AG10803 (cell line): ENCODE data around the gene CAPN9.
"Not testable (repeated sequence)": the region's sequence is repeated elsewhere in the genome, so short reads cannot be mapped to it uniquely, and the experiment has no call there.

Experiments used
- DNase-seq: peaks from one replicate; pipeline ENCODE4 v3.0.0; 2010; ENCODE audit warnings: low read depth
- H3K4me3 ChIP-seq: 2 replicates; pipeline ENCODE4 v1.5.1; 2011; ENCODE audit warnings: mild to moderate bottlenecking, low read length, control low read depth
- TF ChIP-seq, protein P1 (sequence below): conservative IDR thresholded peaks from 2 replicates; pipeline ENCODE4 v1.5.1; 2011; ENCODE audit warnings: mild to moderate bottlenecking, low read length, control low read depth, inconsistent platforms

CAPN9 gene

DNA sequence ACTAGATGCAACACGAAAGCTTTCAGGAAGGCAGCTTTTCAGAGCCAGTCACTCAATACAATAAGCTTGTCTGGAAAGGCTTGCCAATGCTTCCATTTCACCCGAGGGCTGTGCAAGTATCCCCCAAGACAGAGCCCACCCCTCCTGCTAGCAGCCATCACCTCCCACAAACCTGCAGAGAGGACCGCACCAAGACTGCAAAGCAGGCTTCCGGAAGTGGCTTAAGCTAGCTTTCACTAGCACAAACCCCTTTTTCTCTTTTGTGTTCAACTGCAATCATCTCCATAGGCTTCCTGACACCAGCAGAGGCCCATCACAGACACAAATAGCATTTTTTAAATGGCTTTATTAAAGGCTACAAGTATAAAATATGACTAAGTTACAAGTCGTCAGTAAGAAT, 89.6 kb downstream of the CAPN9 start:
- no peak for DNase-seq

GRCh38 chr1:230839173-230839572, 92.0 kb downstream of the CAPN9 start:
- no peak overlapping the region for H3K4me3 ChIP-seq
- TF ChIP-seq, protein P1, sequence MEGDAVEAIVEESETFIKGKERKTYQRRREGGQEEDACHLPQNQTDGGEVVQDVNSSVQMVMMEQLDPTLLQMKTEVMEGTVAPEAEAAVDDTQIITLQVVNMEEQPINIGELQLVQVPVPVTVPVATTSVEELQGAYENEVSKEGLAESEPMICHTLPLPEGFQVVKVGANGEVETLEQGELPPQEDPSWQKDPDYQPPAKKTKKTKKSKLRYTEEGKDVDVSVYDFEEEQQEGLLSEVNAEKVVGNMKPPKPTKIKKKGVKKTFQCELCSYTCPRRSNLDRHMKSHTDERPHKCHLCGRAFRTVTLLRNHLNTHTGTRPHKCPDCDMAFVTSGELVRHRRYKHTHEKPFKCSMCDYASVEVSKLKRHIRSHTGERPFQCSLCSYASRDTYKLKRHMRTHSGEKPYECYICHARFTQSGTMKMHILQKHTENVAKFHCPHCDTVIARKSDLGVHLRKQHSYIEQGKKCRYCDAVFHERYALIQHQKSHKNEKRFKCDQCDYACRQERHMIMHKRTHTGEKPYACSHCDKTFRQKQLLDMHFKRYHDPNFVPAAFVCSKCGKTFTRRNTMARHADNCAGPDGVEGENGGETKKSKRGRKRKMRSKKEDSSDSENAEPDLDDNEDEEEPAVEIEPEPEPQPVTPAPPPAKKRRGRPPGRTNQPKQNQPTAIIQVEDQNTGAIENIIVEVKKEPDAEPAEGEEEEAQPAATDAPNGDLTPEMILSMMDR = no peak
- DNase-seq = no peak

More for the DNA sequence above, 89.6 kb downstream of the CAPN9 start:
- H3K4me3 ChIP-seq = no peak overlapping the region
- TF ChIP-seq, protein P1 = no peak

- TF ChIP-seq, protein P1 = no peak
- no peak for DNase-seq
- no peak overlapping the region for H3K4me3 ChIP-seq
Measured at GRCh38 chr1:230842801-230843200, 95.6 kb downstream of the CAPN9 start.

GRCh38 chr1:230843503-230844309, 96.5 kb downstream of the CAPN9 start:
- H3K4me3 ChIP-seq = no peak overlapping the region
- TF ChIP-seq, protein P1 = no peak
- no peak for DNase-seq

- H3K4me3 ChIP-seq = no peak overlapping the region
- no peak for DNase-seq
- TF ChIP-seq, protein P1 = no peak
Measured at GRCh38 chr1:230844561-230844960, 97.4 kb downstream of the CAPN9 start.

- H3K4me3 ChIP-seq, DNase-seq: not testable (repeated sequence)
Measured at GRCh38 chr1:230845184-230845583, 98.0 kb downstream of the CAPN9 start.

- DNase-seq = no peak
- no peak overlapping the region for H3K4me3 ChIP-seq
- TF ChIP-seq, protein P1 = no peak
Measured at GRCh38 chr1:230848235-230848634, 101.0 kb downstream of the CAPN9 start.
